HG03095 (cell line): Measurements from ENCODE around the gene LEMD1.

ENCODE experiments used
- ATAC-seq: cut with Tn5 transposase; IDR thresholded peaks from one replicate; pipeline ENCODE4 v1.9.1; 2021; ENCODE audit warnings: moderate library complexity; ENCODE audit not compliant: unreplicated experiment

The LEMD1 gene

GRCh38 chr1:205337481-205337880 lies 84.4 kb downstream of the LEMD1 start:
- ATAC-seq: no peak

- ATAC-seq: no peak
These were observed 86.2 kb downstream of the LEMD1 start for GRCh38 chr1:205335692-205336091.

GRCh38 chr1:205332015-205332791 lies 89.7 kb downstream of the LEMD1 start:
- ATAC-seq: no peak
